CD4-positive, alpha-beta memory T cell (primary cell): Measurements from ENCODE around the gene NRARP. TPM values are rescaled to one million over a fixed set of nuclear protein-coding genes. Genes with fewer than 3 reads are reported as not detected.

ENCODE experiments used
- CTCF ChIA-PET: fragments of 350-600 bp; sonication (Branson Sonifier 250); formaldehyde crosslinking; loops from one replicate; lab custom pipeline; 2021; ENCODE audit warnings: inconsistent platforms; ENCODE audit not compliant: partially characterized antibody; lab: Charles Lee
- POLR2A ChIA-PET: fragments of 350-600 bp; sonication (Branson Sonifier 250); formaldehyde crosslinking; loops from one replicate; lab custom pipeline; 2021; ENCODE audit not compliant: partially characterized antibody; lab: Charles Lee
- DNase-seq, 5 donors: peaks; one replicate each; pipeline versions ENCODE4 v3.0.0 to v3.0.0-alpha.2; 2020 to 2022; ENCODE audit warnings: mixed read lengths in 1 of 5
- H3K27ac ChIP-seq: one replicate; pipeline ENCODE4 v1.7.0; 2013; ENCODE audit warnings: low read depth, low read length
- H3K27me3 ChIP-seq: 2 replicates; pipeline ENCODE4 v1.7.0; 2013; ENCODE audit warnings: mild to moderate bottlenecking, low read length, moderate library complexity; ENCODE audit not compliant: insufficient read depth
- H3K36me3 ChIP-seq: 2 replicates; pipeline ENCODE4 v1.7.0; 2013; ENCODE audit warnings: mild to moderate bottlenecking, low read length, moderate library complexity; ENCODE audit not compliant: insufficient read depth
- H3K4me1 ChIP-seq: 2 replicates; pipeline ENCODE4 v1.7.0; 2013; ENCODE audit warnings: mild to moderate bottlenecking, low read length, moderate library complexity; ENCODE audit not compliant: insufficient read depth
- H3K4me3 ChIP-seq, 2 donors: one replicate each; pipeline ENCODE4 v1.7.0; 2013; ENCODE audit warnings: low read length in 2 of 2, mild to moderate bottlenecking in 1 of 2
- H3K9me3 ChIP-seq, 2 donors: one replicate each; pipeline ENCODE4 v1.7.0; 2013; ENCODE audit warnings: low read length in 2 of 2, control low read depth in 1 of 2; ENCODE audit not compliant: control insufficient read depth in 1 of 2
- H3K27ac Mint-ChIP-seq, 7 donors: one replicate each; pipeline ENCODE4 v1.8.0; 2020 to 2021; ENCODE audit warnings: mixed read lengths in 7 of 7, mild to moderate bottlenecking in 6 of 7, inconsistent platforms in 3 of 7, moderate library complexity in 3 of 7
- H3K27me3 Mint-ChIP-seq, 2 donors: one replicate each; pipeline ENCODE4 v1.8.0; 2020 to 2021; ENCODE audit warnings: mixed read lengths in 2 of 2
- H3K36me3 Mint-ChIP-seq, 2 donors: one replicate each; pipeline ENCODE4 v1.8.0; 2020 to 2021; ENCODE audit warnings: mixed read lengths in 2 of 2, inconsistent platforms in 1 of 2, mild to moderate bottlenecking in 1 of 2
- H3K4me1 Mint-ChIP-seq, 4 donors: one replicate each; pipeline ENCODE4 v1.8.0; 2020 to 2021; ENCODE audit warnings: mixed read lengths in 4 of 4, mild to moderate bottlenecking in 1 of 4
- H3K4me3 Mint-ChIP-seq, 8 donors: one replicate each; pipeline ENCODE4 v1.8.0; 2020 to 2021; ENCODE audit warnings: mixed read lengths in 8 of 8, mild to moderate bottlenecking in 7 of 8, moderate library complexity in 6 of 8, inconsistent platforms in 3 of 8
- H3K9me3 Mint-ChIP-seq, 8 donors: one replicate each; pipeline ENCODE4 v1.8.0; 2020 to 2021; ENCODE audit warnings: mixed read lengths in 8 of 8, mild to moderate bottlenecking in 5 of 8, inconsistent platforms in 3 of 8, moderate library complexity in 1 of 8
- intact Hi-C: fragments of 100-400 bp; cut with micrococcal nuclease; formaldehyde crosslinking; loops from one replicate; pipeline ENCODE4 v1.15.1; 2023
- polyA plus RNA-seq, 2 donors: library from polyadenylated mRNA; unstranded; fragments of 300-500 nt; fragmentation: Illumina TruSeq; gene quantifications; one replicate each; pipeline ENCODE4 v1.2.3, GENCODE V29; 2021
- total RNA-seq, 2 experiments: library from RNA; stranded (reverse); gene quantifications; one replicate each; pipeline ENCODE4 v1.2.3, GENCODE V29; 2021

The NRARP gene
- total and polyA plus RNA-seq, 4 experiments from 2014 or later: 0.25 to 0.29 TPM; not detected in 2

- Histone ChIP-seq H3K9me3 (no peaks in the 10 kb centered on the region), H3K27ac (no peak overlapping the region), H3K4me3 (peak overlapping the region in 1 of 2 donors; percentile 47), H3K36me3 (no peaks in the 10 kb centered on the region), H3K27me3 (no peaks in the 10 kb centered on the region), H3K4me1 (peaks cover 13% of the 10 kb centered on the region)
- intact Hi-C loops: no loop called here
- ChIA-PET POLR2A (interaction anchor here (2.0 kb wide), 1 partner anchor 36 kb away, joined by 10 read pairs; the partner anchor contains the start of gene TUBB4B), CTCF (no interaction called here)
- no peak for DNase-seq
- Mint-ChIP-seq H3K27me3 (peaks cover 0 to 1% of the 10 kb centered on the region in 2 donors), H3K4me3 (peak overlapping the region in 2 of 8 donors; percentile 32 to 61), H3K27ac (peak overlapping the region in 2 of 7 donors; percentile 13 to 36), H3K9me3 (no peaks in the 10 kb centered on the region), H3K4me1 (peaks cover 3 to 18% (median 10%) of the 10 kb centered on the region in 4 donors), H3K36me3 (peaks cover 0 to 5% of the 10 kb centered on the region in 2 donors)
Measured at GRCh38 chr9:137276473-137277328, 25.4 kb downstream of the NRARP start.

DNA sequence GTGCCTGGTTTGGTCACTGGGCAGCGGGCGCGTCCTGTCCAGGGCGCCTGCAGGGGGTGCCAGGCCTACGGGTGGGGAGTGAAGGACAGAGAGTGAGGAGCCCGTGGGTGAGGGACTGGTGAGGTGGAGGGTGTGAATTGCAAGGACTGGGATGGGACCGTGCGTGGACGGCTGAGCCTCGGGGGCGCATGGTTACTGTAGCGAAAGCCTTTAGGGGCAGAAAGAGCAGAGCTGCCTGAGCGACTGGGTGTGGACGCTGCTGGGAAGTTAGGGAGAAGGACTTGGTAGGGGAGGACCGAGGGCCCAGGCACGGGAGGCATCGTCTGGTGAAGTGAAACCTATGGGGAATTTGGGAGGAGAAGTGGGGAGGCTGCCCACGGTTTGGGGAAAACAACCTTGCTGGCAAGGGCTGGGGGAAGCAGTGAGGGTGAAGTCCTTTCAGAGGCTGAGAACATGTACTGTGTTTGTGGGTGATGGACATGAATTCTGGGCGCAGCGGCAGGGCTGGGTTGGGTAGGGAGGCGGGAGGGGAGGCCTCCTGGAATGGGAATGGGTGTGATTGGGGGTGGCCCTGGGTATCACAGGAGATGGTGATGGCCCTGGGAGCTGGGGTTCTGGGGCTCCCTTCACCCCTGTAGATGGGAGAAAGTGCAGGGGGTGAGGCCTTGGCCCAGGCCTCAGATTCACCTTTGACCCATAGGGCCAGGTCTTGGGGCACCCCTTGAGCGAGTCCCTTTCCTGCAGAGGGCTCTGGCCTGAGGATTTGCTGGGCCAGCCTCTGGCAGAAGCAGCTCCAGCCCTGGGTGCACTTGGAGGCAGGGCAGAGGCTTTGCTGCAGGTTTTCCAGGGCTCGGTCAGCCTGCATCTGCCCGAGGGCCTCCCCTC is 26.2 kb downstream of the NRARP start:
- H3K27me3 Mint-ChIP-seq: peaks cover 0 to 1% of the 10 kb centered on the region in 2 donors
- no peak for DNase-seq
- no peaks in the 10 kb centered on the region for H3K27me3 ChIP-seq
- H3K4me3 Mint-ChIP-seq: peak overlapping the region in 3 of 8 donors; percentile 43 to 71 (median 67)
- H3K9me3 Mint-ChIP-seq: no peaks in the 10 kb centered on the region
- peaks cover 8 to 25% (median 17%) of the 10 kb centered on the region in 4 donors for H3K4me1 Mint-ChIP-seq
- no peak overlapping the region for H3K27ac ChIP-seq
- H3K27ac Mint-ChIP-seq: peak overlapping the region in 1 of 7 donors; percentile 25
- H3K9me3 ChIP-seq: no peaks in the 10 kb centered on the region
- intact Hi-C loops: no loop called here
- POLR2A ChIA-PET: interaction anchor here (2.0 kb wide), 1 partner anchor 35 kb away, joined by 10 read pairs; the partner anchor contains the start of gene TUBB4B
- CTCF ChIA-PET: no interaction called here
- no peak overlapping the region for H3K4me3 ChIP-seq
- peaks cover 22% of the 10 kb centered on the region for H3K4me1 ChIP-seq
- H3K36me3 Mint-ChIP-seq: peaks cover 5 to 7% of the 10 kb centered on the region in 2 donors
- no peaks in the 10 kb centered on the region for H3K36me3 ChIP-seq

DNA sequence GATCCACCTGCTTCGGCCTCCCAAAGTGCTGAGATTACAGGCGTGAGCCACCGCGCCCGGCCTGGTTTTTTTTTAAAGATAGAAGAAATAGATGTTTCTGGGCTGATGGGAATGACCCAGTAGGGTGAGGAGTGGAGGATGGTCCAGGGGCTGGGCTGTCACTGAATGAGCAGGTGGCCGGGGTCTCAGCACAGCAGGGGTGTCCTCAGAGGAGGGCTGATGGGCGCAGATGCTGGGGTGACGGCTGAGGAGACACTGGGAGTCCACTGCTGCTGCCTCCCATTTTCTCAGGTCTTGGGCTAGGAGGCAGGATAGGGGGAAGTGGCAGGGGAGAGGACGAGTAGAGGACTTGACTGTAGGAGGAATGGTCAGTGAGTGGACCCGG is 26.9 kb downstream of the NRARP start:
- no peak for DNase-seq
- H3K36me3 Mint-ChIP-seq: peaks cover 5 to 7% of the 10 kb centered on the region in 2 donors
- Histone ChIP-seq H3K27ac (no peak overlapping the region), H3K4me3 (no peak overlapping the region), H3K36me3 (no peaks in the 10 kb centered on the region), H3K9me3 (no peaks in the 10 kb centered on the region), H3K4me1 (peaks cover 22% of the 10 kb centered on the region), H3K27me3 (no peaks in the 10 kb centered on the region)
- ChIA-PET POLR2A (no interaction called here), CTCF (no interaction called here)
- peak overlapping the region in 1 of 8 donors; percentile 43 for H3K4me3 Mint-ChIP-seq
- no peaks in the 10 kb centered on the region for H3K9me3 Mint-ChIP-seq
- H3K27me3 Mint-ChIP-seq: peaks cover 0 to 1% of the 10 kb centered on the region in 2 donors
- intact Hi-C loops: no loop called here
- peaks cover 8 to 25% (median 17%) of the 10 kb centered on the region in 4 donors for H3K4me1 Mint-ChIP-seq
- peak overlapping the region in 1 of 7 donors; percentile 27 for H3K27ac Mint-ChIP-seq

DNA sequence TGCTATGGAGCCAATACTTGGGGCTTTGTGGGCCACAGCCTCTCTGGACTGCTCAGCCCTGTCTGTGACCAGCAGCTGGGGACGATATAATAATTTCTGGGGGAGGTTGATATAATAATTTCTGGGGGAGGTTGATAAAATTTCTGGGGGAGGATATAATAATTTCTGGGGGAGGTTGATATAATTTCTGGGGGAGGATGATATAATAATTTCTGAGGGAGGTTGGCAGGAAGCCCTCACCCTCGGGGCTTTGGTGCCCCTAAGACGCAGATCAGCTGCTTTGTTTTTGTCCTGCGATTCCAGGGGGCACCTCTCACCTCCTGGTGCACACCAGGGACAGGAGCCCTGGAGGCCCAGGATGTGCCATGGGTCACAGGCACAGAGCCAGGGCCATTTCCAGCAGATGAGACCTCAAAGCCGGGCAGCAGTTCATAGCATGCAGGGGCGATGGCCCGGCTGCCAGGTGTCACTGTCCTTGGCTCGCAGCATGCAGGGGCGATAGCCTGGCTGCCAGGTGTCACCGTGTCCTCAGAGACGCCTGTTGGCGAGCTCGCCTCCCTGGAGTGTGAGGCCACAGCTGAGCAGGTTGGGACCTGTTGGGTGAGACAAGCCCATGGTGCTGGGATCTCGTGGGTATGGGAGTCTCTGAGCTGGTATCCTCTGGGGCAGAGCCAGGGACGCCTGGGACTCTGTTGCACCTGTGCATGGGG is 28.3 kb downstream of the NRARP start:
- H3K27me3 ChIP-seq: no peaks in the 10 kb centered on the region
- ChIA-PET POLR2A (interaction anchor here (0.6 to 2.0 kb wide), 3 partner anchors 33 to 821 kb away, joined by 3 to 7 read pairs (median 3); partner anchors contain the start of gene TUBB4B), CTCF (interaction anchor here (1.0 kb wide), 1 partner anchor 8 kb away, joined by 3 read pairs; no protein-coding TSS in a partner anchor)
- H3K36me3 Mint-ChIP-seq: peaks cover 13 to 18% of the 10 kb centered on the region in 2 donors
- H3K36me3 ChIP-seq: peaks cover 5% of the 10 kb centered on the region
- H3K9me3 ChIP-seq: no peaks in the 10 kb centered on the region
- H3K9me3 Mint-ChIP-seq: no peaks in the 10 kb centered on the region
- H3K4me3 Mint-ChIP-seq: no peak overlapping the region
- intact Hi-C loops: no loop called here
- peaks cover 9 to 33% (median 21%) of the 10 kb centered on the region in 4 donors for H3K4me1 Mint-ChIP-seq
- peaks cover 0 to 1% of the 10 kb centered on the region in 2 donors for H3K27me3 Mint-ChIP-seq
- no peak overlapping the region for H3K27ac Mint-ChIP-seq
- peaks cover 22% of the 10 kb centered on the region for H3K4me1 ChIP-seq
- H3K4me3 ChIP-seq: no peak overlapping the region
- DNase-seq: no peak
- H3K27ac ChIP-seq: no peak overlapping the region

DNA sequence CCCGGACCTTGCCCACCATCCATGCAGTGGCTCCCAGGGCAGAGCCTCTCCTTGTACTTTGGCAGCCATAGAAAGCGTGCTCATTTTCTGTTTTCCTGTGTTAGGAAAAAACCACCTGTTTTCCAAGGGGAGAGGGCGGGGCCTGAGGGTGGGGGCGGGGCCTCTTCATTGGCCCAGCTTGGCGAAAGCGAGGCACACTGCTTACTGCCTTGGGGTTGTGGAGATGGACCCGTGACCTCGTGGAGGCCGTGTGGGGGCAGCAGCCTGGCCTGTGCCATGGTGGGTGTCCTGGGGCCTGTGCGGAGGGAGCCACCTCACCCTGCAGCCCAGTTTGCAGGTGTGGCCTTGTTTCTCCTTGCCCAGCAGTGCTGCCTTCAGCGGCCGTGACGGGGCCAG is 29.0 kb downstream of the NRARP start:
- ChIA-PET POLR2A (interaction anchor here (0.6 to 2.0 kb wide), 3 partner anchors 17 to 205 kb away, joined by 3 to 7 read pairs (median 3); partner anchors contain the start of gene TUBB4B), CTCF (interaction anchor here (1.0 kb wide), 1 partner anchor 9 kb away, joined by 3 read pairs; no protein-coding TSS in a partner anchor)
- Mint-ChIP-seq H3K27me3 (peaks cover 0 to 1% of the 10 kb centered on the region in 2 donors), H3K4me3 (no peak overlapping the region), H3K36me3 (peaks cover 17 to 23% of the 10 kb centered on the region in 2 donors), H3K9me3 (no peaks in the 10 kb centered on the region), H3K4me1 (peaks cover 13 to 36% (median 22%) of the 10 kb centered on the region in 4 donors), H3K27ac (no peak overlapping the region)
- H3K9me3 ChIP-seq: no peaks in the 10 kb centered on the region
- H3K36me3 ChIP-seq: peaks cover 5% of the 10 kb centered on the region
- H3K4me1 ChIP-seq: peaks cover 22% of the 10 kb centered on the region
- DNase-seq: no peak
- intact Hi-C loops: no loop called here
- H3K4me3 ChIP-seq: no peak overlapping the region
- no peaks in the 10 kb centered on the region for H3K27me3 ChIP-seq
- no peak overlapping the region for H3K27ac ChIP-seq

GRCh38 chr9:137272241-137273094 is 29.6 kb downstream of the NRARP start:
- Histone ChIP-seq H3K4me3 (no peak overlapping the region), H3K36me3 (peaks cover 9% of the 10 kb centered on the region), H3K27me3 (no peaks in the 10 kb centered on the region), H3K9me3 (no peaks in the 10 kb centered on the region), H3K27ac (no peak overlapping the region), H3K4me1 (peaks cover 17% of the 10 kb centered on the region)
- CTCF ChIA-PET: interaction anchor here (1.0 kb wide), 1 partner anchor 10 kb away, joined by 3 read pairs; no protein-coding TSS in a partner anchor
- Mint-ChIP-seq H3K36me3 (peaks cover 20 to 25% of the 10 kb centered on the region in 2 donors), H3K4me3 (no peak overlapping the region), H3K27ac (no peak overlapping the region), H3K4me1 (peaks cover 13 to 32% (median 22%) of the 10 kb centered on the region in 4 donors), H3K9me3 (no peaks in the 10 kb centered on the region), H3K27me3 (no peaks in the 10 kb centered on the region)
- intact Hi-C loops: no loop called here
- no peak for DNase-seq
- POLR2A ChIA-PET: interaction anchor here (0.7 to 2.0 kb wide), 2 partner anchors 16 to 32 kb away, joined by 3 to 7 read pairs; partner anchors contain the start of gene TUBB4B
